AG04450 (cell line): ENCODE results near the gene LRP5. TPM values are rescaled to one million over a fixed set of nuclear protein-coding genes. Genes with fewer than 3 reads are reported as not detected.

Experiments used
- CTCF ChIA-PET: fragments of 300-600, 350-600 bp; formaldehyde crosslinking; extraction: SDS; loops from one replicate; lab custom pipeline; 2022; ENCODE audit warnings: antibody characterized with exemption, inconsistent platforms; lab: Charles Lee
- POLR2A ChIA-PET: fragments of 350-600 bp; formaldehyde crosslinking; extraction: SDS; loops from one replicate; lab custom pipeline; 2021; ENCODE audit warnings: antibody characterized with exemption, inconsistent platforms; lab: Yijun Ruan, JAX
- DNase-seq: peaks from one replicate; pipeline ENCODE4 v3.0.0-alpha.2; 2011; ENCODE audit warnings: low read depth, low spot score
- H3K27ac ChIP-seq: one replicate; pipeline ENCODE4 v1.5.1; 2012; ENCODE audit warnings: low read depth, low read length, control low read depth
- H3K27me3 ChIP-seq: one replicate; pipeline ENCODE4 v1.6.0; 2012; ENCODE audit warnings: low read length; ENCODE audit not compliant: control insufficient read depth, insufficient read depth
- H3K4me3 ChIP-seq: 2 replicates; pipeline ENCODE4 v1.5.1; 2011; ENCODE audit warnings: mild to moderate bottlenecking, low read depth, low read length, control low read depth
- H3K9me3 ChIP-seq: 2 replicates; pipeline ENCODE4 v1.5.1; 2012; ENCODE audit warnings: low read length; ENCODE audit not compliant: control insufficient read depth, insufficient read depth
- CTCF ChIP-seq: IDR thresholded peaks from 2 replicates; pipeline ENCODE4 v1.5.1; 2011; ENCODE audit warnings: low read depth, low read length, control low read depth, inconsistent platforms
- polyA plus RNA-seq: library from polyadenylated mRNA; depleted of rRNA; stranded (reverse); fragments of >200 nt; gene quantifications from 2 replicates; pipeline ENCODE4 v1.2.3, GENCODE V29; 2011

Gene LRP5
- polyA plus RNA-seq, 1 experiment, result 4.9 TPM

GRCh38 chr11:68436985-68437926, 124.9 kb downstream of the LRP5 start:
- TF ChIP-seq CTCF, result no peak
- Histone ChIP-seq H3K9me3 (no peaks in the 10 kb centered on the region; the same call in 1 of the 2 replicates), H3K27ac (peak overlapping the region; percentile 31), H3K4me3 (no peak overlapping the region), H3K27me3 (no peaks in the 10 kb centered on the region)
- CTCF ChIA-PET, result no interaction called here
- no peak for DNase-seq
- POLR2A ChIA-PET, result interaction anchor here (0.6 kb wide), 1 partner anchor 445 kb away, joined by 5 read pairs; no protein-coding TSS in a partner anchor

GRCh38 chr11:68437927-68438657, 125.7 kb downstream of the LRP5 start:
- DNase-seq, result no peak
- H3K9me3 ChIP-seq, result no peaks in the 10 kb centered on the region; the same call in 1 of the 2 replicates
- TF ChIP-seq CTCF, result no peak
- no peaks in the 10 kb centered on the region for H3K27me3 ChIP-seq
- H3K27ac ChIP-seq, result no peak overlapping the region
- ChIA-PET POLR2A (no interaction called here), CTCF (no interaction called here)
- no peak overlapping the region for H3K4me3 ChIP-seq

GRCh38 chr11:68438658-68439259, 126.4 kb downstream of the LRP5 start:
- Histone ChIP-seq H3K27me3 (no peaks in the 10 kb centered on the region), H3K9me3 (no peaks in the 10 kb centered on the region; the same call in 1 of the 2 replicates), H3K27ac (no peak overlapping the region), H3K4me3 (no peak overlapping the region)
- CTCF ChIA-PET, result no interaction called here
- no peak for DNase-seq
- TF ChIP-seq CTCF, result no peak
- POLR2A ChIA-PET, result interaction anchor here (0.6 kb wide), 1 partner anchor 41 kb away, joined by 3 read pairs; no protein-coding TSS in a partner anchor

- Histone ChIP-seq H3K27me3 (no peaks in the 10 kb centered on the region), H3K9me3 (no peaks in the 10 kb centered on the region; the same call in 1 of the 2 replicates), H3K4me3 (no peak overlapping the region), H3K27ac (no peak overlapping the region)
- TF ChIP-seq CTCF, result no peak
- CTCF ChIA-PET, result interaction anchor here (1.1 kb wide), 1 partner anchor 183 kb away, joined by 4 read pairs; no protein-coding TSS in a partner anchor
- POLR2A ChIA-PET, result interaction anchor here (0.6 kb wide), 1 partner anchor 41 kb away, joined by 3 read pairs; no protein-coding TSS in a partner anchor
- DNase-seq, result no peak
Observed at GRCh38 chr11:68439355-68440065, 127.1 kb downstream of the LRP5 start.
